Esophagus mucosa (tissue), 1 donor: ENCODE results near the gene SAP30BP. TPM values are rescaled to one million over a fixed set of nuclear protein-coding genes. Genes with fewer than 3 reads are reported as not detected.

Experiments used
- ATAC-seq: fragments of 200-7000 bp; cut with Tn5 transposase; one replicate; pipeline ENCODE4 v1.9.1; 2020
- total RNA-seq: library from RNA; stranded (reverse); gene quantifications from one replicate; pipeline ENCODE4 v1.2.4, GENCODE V29; 2023
- donor health status: DM: yes; HTN: yes; CAD: no.

The SAP30BP gene
- total RNA-seq, 1 donor from 2014 or later: 46.3 TPM

DNA sequence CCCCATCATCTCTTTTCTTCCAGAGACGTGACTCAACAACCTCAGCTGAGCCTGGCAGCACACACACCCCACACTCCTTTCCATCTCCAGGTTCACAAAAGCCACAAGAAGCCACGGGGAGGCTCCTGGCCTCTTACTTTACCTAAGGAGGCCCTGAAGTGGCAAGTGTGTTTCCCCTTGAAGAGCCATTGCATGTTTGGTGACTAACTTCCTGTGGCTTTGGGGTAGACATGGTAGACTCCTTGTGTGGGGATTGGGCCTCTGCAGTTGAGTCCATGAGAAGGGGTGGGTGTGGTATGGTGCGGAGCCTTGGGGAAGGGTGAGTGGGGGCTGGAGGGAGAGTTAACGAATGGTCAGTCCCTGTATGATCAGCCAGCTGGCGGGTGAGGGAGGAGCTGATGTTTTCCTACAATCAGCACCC is 24.2 kb downstream of the SAP30BP start:
- ATAC-seq: no peak

DNA sequence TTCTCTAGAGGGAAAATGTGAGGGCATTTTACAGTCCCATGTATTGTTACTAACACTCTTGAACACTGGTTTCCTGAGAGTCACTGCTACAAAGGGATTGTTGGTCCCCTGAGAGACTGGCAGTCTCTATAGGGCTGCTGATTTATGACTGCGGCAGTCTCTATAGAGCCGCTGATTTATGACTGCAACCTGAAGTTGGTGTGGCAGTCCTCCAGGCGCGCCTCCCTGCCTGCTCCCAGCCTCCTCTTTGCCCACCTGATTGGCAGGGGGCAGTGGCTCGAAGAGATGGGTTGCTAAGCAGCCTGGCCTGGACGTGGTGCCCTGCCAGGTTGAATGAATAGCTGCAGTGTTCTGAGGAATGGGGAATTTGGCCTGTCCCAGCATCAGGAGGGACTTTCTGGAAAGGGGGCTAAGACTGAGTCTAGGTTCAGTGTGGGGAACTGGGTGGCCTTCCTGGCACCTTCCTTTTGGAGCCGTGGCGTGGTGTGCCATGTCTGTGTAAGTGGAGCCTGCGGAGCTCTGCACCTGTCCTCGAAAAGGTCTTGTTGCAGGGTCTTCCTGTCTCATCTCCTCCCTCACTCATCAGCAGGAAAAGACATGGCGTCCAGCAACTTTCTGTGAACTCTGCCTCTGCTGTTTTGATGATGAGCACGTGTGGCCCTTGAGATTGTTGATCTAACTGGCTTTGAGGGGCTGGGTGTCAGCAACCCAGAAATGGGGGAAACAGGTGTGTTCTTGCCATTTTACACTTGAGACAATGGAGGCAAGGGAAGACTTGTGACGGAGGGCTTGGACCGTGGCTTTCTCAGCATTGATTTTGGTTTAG is 24.9 kb downstream of the SAP30BP start:
- ATAC-seq: no peak

- no peak for ATAC-seq
Measured at GRCh38 chr17:75692976-75693375, 25.8 kb downstream of the SAP30BP start.

- no peak for ATAC-seq
Measured at GRCh38 chr17:75693500-75694481, 26.7 kb downstream of the SAP30BP start.

DNA sequence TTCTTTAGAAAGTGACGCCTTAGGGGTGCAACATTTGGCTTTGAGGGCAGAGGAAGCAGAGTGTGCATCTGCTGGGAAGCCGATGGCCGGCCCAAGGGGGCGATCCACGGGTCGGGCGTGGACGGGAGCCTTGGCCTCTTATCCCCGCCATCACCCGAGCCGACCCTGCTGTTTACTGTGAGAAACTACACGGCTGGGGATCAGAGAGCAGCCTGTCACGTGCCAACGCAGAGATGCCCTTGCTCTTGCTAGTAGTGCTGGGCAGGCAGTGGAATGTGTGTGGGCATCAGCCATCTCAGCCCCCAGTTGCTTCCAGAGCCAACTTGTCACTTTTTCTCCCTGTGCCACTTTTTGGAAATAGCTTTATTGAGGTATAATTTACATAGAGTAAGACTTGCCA is 27.4 kb downstream of the SAP30BP start:
- ATAC-seq: no peak

GRCh38 chr17:75695141-75695829 is 28.1 kb downstream of the SAP30BP start:
- ATAC-seq: peak; percentile 6

DNA sequence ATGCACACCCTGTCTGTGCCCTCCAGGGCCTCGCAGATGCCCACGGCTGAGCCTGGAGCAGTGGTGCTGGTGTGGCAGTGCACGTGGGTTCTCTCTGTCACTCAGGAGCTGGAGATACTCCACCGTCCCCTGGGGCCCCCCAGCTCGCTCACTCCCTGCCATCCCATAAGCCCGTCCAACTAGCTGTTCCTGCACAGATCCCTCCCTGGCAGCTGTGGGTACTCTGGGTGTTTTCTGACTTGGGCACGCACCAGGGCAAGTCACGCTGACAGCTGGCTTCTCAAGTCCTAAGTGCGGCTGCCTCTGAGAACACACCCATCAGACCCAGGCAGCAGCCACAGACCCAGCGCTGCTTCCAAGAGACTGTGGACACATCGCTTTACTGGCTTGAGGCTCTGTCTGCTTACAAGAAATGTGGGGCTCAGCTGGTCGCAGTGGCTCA is 28.7 kb downstream of the SAP30BP start:
- ATAC-seq: peak; percentile 40

- ATAC-seq: no peak
Measured at GRCh38 chr17:75697651-75698291, 30.6 kb downstream of the SAP30BP start.

GRCh38 chr17:75698659-75699058 is 31.5 kb downstream of the SAP30BP start:
- ATAC-seq: no peak

DNA sequence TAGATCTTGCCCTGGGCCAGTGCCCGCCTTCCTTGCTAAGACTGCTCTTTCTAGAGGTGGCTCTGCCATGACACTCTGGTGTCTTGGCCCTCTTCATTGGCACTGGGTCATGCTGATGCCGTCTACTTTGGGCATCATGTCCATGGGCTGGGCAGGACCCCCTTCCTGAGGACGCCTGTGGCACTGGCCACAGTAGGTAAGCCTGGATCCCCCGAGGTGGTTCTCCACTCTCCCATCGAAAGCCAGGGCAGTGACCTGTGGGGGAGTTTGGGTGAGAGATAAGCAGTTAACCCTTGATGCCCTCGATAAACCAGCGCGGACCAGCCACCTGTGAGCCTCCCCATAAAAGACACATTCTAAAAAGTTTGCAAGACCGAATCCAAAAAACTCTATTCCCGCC is 34.1 kb downstream of the SAP30BP start:
- ATAC-seq: no peak

DNA sequence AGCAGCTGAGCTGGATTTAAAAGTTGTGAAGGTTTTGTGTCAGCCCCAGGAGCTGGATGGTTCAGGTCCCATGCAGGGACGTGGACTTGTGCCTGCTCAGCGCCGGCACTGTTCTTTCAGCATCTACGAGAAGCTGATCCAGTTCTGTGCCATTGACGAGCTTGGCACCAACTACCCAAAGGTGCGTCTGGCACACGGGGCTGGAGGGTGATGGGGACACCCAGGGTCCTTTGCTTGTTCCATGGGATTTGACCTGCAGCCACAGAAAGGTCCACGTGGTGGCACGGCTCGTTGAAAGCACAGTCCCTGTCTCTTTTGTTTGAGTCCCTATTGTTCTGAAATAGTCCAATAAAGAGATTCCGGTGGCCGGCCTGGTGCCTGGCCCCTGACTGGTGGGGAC is 36.1 kb downstream of the SAP30BP start:
- no peak for ATAC-seq

- ATAC-seq: no peak
Measured at GRCh38 chr17:75703591-75703990, 36.5 kb downstream of the SAP30BP start.

DNA sequence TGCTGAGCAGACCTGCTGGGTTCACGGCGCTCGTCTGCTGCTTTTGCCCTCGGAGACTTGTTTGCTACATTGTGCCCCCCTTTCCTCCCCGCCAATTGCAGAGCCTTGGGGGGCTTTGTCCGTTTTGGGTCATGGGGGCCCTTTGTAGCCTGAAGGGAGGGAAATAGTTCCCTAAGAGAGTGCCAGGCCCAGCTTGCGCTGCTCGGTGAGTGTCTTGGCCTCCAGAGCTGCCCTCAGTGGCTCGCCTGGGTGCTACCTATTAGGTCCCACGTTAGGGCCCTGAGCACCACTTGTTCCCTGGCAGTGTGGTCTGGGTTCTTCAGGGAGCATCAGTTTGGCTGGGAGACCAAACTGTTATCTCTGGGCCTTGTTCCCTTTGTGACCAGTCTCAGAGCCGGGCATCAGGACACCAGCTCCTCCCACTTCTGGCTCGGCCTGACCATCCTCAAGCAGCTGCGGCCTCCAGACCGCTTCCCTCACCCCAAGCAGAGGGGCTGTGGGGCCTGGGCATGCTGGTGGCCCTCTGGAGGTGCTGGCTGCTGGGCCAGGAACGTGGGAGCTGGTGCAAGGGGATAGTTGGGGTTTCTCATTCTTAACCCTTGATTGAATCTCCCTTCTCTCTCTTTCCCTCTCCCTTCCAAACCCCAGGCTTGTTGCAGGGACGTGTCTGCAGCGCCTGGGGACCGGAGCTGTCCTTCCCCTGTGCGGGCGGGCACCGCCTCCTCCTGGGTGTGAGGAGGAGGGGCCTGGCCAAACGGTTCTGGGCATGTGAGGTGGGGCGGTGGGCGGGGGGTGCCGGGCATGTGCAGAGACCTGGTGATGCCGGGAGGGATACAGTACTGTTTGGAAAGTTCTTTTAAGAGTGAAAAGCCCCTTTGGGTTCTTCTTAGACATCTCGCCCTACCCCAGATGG is 38.1 kb downstream of the SAP30BP start:
- ATAC-seq: no peak

DNA sequence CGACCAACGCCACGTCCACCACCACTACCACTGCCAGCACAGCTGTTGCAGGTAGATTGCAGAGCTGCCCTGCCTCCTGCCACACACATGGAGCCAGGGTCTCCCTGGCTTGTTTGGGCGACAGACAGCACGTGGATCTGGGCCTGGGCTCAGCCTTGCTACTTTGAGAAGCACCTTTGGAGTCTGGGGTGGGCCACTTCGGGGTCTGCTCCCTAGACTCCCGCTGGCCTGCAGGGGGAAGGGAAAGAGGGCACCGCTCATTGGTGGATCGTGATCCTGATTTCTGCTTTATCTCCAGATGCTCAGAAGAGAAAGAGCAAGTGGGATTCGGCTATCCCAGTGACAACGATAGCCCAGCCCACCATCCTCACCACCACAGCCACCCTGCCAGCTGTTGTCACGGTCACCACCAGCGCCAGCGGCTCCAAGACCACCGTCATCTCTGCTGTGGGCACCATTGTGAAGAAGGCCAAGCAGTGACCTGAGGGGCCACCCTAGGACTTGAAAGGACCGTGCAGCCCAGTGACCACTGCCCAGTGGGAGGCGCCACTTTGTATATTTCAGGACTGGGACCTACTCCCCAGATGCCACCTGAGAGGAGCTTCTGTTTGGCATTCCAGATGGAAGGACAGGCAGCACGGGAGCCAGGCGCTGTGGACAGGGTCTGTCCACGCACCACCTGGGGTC is 39.0 kb downstream of the SAP30BP start:
- no peak for ATAC-seq

GRCh38 chr17:75707079-75707571 is 40.0 kb downstream of the SAP30BP start:
- peak; percentile 85 for ATAC-seq

GRCh38 chr17:75712446-75712845 is 45.3 kb downstream of the SAP30BP start:
- no peak for ATAC-seq

DNA sequence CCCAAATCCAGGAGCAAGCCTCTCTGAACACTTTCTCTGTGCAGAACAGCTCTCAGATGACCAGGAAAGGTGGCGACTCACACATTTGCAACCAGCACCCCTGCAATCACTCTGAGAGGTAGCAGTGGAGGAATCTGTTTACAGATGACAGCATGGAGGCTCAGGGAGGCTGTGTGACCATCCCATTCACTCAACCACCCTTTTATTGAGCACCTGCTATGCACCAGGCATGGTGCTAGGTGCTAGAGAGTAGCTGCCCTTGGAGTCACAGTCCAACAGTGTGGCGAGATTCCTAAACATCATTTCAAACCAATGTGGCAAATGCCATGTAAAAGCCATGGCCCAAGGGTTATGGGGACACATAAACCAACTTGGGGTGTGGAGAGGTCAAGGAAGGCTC is 52.6 kb downstream of the SAP30BP start:
- no peak for ATAC-seq

GRCh38 chr17:75720656-75721462 is 53.7 kb downstream of the SAP30BP start, which contains the start of gene ITGB4:
TSS of gene ITGB4 (plus strand) at chr17:75721459. CDS start at chr17:75724704, 3,245 bp downstream.
- ATAC-seq: peak; percentile 80

- ATAC-seq: peak; percentile 2
Measured at GRCh38 chr17:75721463-75722011, 54.4 kb downstream of the SAP30BP start.
